GM12892 (cell line): ENCODE data around the gene ATRN.

Source experiments
- POLR2AphosphoS5 ChIP-seq: IDR thresholded peaks from 2 replicates; pipeline ENCODE4 v1.6.1; 2011; ENCODE audit warnings: low read depth, low read length, control low read depth
- TAF1 ChIP-seq: IDR thresholded peaks from 2 replicates; pipeline ENCODE4 v1.6.1; 2011; ENCODE audit warnings: low read depth, mild to moderate bottlenecking, control low read depth, low read length, borderline replicate concordance

DNA sequence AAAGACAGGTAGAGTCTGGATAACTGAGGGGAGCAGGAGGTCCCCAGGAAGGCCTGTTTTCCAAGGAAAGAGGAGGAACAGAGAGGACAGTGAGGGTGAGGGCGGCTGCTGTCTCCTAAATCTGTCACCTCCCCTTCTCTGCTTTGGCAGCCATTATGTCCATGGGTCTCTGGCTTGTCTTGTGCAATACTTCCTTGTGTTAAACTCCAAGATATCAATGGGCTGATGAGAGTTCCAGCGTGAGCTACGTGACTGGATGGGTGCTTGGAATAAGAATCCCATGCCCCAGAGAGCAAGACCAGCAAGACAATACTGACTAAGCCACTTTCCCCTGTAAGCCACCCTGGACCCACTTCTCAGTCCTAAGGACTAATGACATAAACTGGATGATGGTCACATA lies 37.1 kb upstream of the ATRN start:
- TF ChIP-seq TAF1: no peak
- no peak for TF ChIP-seq POLR2AphosphoS5
